ENCODE results near the gene SYTL4.

DNA sequence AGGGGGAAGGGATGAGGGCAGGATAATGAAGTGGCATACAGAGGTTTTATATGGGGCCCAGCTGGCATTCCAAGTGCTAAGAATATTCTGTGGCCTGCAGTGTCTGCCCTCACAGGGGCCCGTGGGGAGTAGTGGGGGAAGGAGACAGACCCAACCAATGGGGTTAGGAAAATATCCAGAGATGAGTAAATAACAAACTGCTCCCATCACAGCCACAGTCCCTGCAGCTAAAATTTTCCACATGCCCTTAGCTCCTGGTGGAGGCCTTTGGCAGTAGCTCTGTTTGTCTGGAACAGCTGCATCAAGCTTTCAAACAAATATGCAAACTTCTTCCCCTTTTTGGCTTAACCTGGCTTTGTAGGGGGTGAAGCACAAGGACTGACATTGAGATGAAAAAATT is 84.8 kb downstream of the SYTL4 start:
- no peak for TF ChIP-seq CTCF (conservative IDR thresholded peaks at IDR 0.05; ENCODE audit: low read length)
- no peak for TF ChIP-seq EZH2phosphoT487 (IDR thresholded peaks at IDR 0.05; ENCODE audit: borderline replicate concordance)
